Left ventricle myocardium inferior (tissue), 1 donor: Measurements from ENCODE around the gene SGCE. TPM values are rescaled to one million over a fixed set of nuclear protein-coding genes. Genes with fewer than 3 reads are reported as not detected.

Experiments used
- DNase-seq: peaks from one replicate; pipeline ENCODE4 v3.0.0-alpha.2; 2020
- H3K27ac ChIP-seq: fragments of 200-600 bp; replicated peaks from 2 replicates; pipeline ENCODE4 v1.8.0; 2021
- H3K27me3 ChIP-seq: fragments of 200-600 bp; 2 replicates; pipeline ENCODE4 v1.8.0; 2021; ENCODE audit warnings: low read depth
- H3K36me3 ChIP-seq: fragments of 200-600 bp; 2 replicates; pipeline ENCODE4 v1.8.0; 2021
- H3K4me1 ChIP-seq: fragments of 200-600 bp; 2 replicates; pipeline ENCODE4 v1.8.0; 2021
- H3K4me3 ChIP-seq: fragments of 200-600 bp; 2 replicates; pipeline ENCODE4 v1.8.0; 2021; ENCODE audit warnings: mild to moderate bottlenecking, moderate library complexity
- H3K9me3 ChIP-seq: fragments of 200-600 bp; replicated peaks from 2 replicates; pipeline ENCODE4 v1.8.0; 2021
- CTCF ChIP-seq: fragments of 200-600 bp; IDR thresholded peaks from 2 replicates; pipeline ENCODE4 v1.8.0; 2021; ENCODE audit warnings: antibody characterized with exemption, mild to moderate bottlenecking, borderline replicate concordance
- intact Hi-C: fragments of 100-400 bp; cut with micrococcal nuclease; formaldehyde crosslinking; loops from one replicate; pipeline ENCODE4 v1.11.0; 2022
- total RNA-seq: library from RNA; stranded (reverse); fragmentation: NEBNext Ultra II Directional; extraction: Animal tissue kit (Norgen Biotek cat#: 25700); gene quantifications from one replicate; pipeline ENCODE4 v1.2.1, GENCODE V29; 2021
- donor health status: DM: no; HTN: yes; CAD: no; lungs with severe emphysema.

Gene SGCE
- total RNA-seq, 1 donor from 2014 or later: 20.1 TPM

DNA sequence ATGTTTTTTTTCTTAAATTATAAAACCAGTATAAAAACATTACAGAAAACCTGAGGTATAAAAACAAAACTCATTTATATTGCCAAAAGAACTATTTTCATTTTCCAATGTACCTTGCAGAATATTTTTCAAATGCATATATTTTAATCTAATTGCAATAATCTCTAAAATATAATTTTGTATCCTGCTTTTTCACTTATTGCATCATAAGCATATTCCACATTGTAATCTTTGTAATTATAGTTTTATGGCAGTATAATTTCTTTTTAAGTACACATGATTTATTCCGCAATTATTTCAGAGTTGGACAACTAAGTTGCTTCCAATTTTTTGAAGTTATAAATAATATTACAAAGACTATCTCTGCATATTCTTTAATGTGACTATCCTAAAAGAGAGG, 43.7 kb downstream of the SGCE start:
- no peak overlapping the region for H3K4me3 ChIP-seq
- no peaks in the 10 kb centered on the region for H3K27me3 ChIP-seq
- TF ChIP-seq CTCF: no peak
- intact Hi-C loops: no loop called here
- no peak for DNase-seq
- peaks cover 5% of the 10 kb centered on the region for H3K36me3 ChIP-seq
- H3K27ac ChIP-seq: no peak overlapping the region
- H3K9me3 ChIP-seq: peaks cover 2% of the 10 kb centered on the region
- no peaks in the 10 kb centered on the region for H3K4me1 ChIP-seq

GRCh38 chr7:94609561-94609960, 46.4 kb downstream of the SGCE start:
- H3K4me1 ChIP-seq: no peaks in the 10 kb centered on the region
- intact Hi-C loops: no loop called here
- DNase-seq: no peak
- H3K9me3 ChIP-seq: peaks cover 14% of the 10 kb centered on the region
- H3K36me3 ChIP-seq: peaks cover 5% of the 10 kb centered on the region
- no peak for TF ChIP-seq CTCF
- no peaks in the 10 kb centered on the region for H3K27me3 ChIP-seq
- no peak overlapping the region for H3K4me3 ChIP-seq
- H3K27ac ChIP-seq: no peak overlapping the region

DNA sequence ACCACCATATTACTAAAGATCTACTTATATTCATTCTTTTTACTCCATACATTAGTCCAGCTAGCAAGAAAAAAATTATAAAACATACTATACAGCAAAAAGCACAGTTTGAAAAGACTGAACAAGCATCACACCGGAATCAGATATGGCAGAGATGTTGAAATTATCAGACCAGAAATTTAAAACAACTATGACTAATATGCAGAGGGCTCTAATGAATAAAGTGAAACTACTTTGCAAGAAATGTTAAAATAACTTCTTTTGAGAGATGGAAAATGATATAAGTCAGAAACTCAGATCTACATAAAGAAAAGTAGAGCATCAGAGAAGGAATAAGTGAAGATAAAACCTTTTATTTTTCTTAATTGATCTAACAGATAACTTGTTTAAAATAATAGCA, 50.9 kb downstream of the SGCE start:
- intact Hi-C loops: no loop called here
- H3K36me3 ChIP-seq: no peaks in the 10 kb centered on the region
- DNase-seq: no peak
- no peak overlapping the region for H3K4me3 ChIP-seq
- peaks cover 5% of the 10 kb centered on the region for H3K4me1 ChIP-seq
- H3K27ac ChIP-seq: no peak overlapping the region
- H3K27me3 ChIP-seq: no peaks in the 10 kb centered on the region
- peaks cover 14% of the 10 kb centered on the region for H3K9me3 ChIP-seq
- no peak for TF ChIP-seq CTCF

DNA sequence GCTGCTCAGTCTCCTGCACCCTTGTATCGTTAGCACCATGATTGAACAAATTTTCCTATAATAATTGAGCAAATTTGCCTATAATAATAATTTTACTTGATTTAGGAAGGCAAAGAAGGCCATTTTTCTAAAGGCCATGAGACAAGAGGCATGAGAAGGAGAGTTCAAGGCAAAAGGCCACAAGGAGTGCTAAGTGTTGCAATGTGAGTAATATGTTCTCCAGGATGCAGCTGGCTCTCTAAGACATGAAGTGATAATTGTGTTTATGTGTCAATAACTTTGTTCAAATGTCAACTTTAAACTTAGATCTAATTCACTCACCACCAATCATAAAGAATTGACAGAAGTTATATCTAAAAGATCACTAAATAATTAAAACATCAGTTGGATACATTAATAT, 53.8 kb downstream of the SGCE start:
- H3K4me3 ChIP-seq: no peak overlapping the region
- DNase-seq: no peak
- intact Hi-C loops: no loop called here
- peaks cover 5% of the 10 kb centered on the region for H3K4me1 ChIP-seq
- H3K9me3 ChIP-seq: peaks cover 11% of the 10 kb centered on the region
- H3K27ac ChIP-seq: no peak overlapping the region
- TF ChIP-seq CTCF: no peak
- H3K27me3 ChIP-seq: no peaks in the 10 kb centered on the region
- H3K36me3 ChIP-seq: no peaks in the 10 kb centered on the region

GRCh38 chr7:94600267-94600666, 55.7 kb downstream of the SGCE start:
- H3K4me1 ChIP-seq: peaks cover 5% of the 10 kb centered on the region
- no peak overlapping the region for H3K4me3 ChIP-seq
- H3K36me3 ChIP-seq: no peaks in the 10 kb centered on the region
- no peak for TF ChIP-seq CTCF
- intact Hi-C loops: no loop called here
- H3K27ac ChIP-seq: no peak overlapping the region
- H3K9me3 ChIP-seq: no peaks in the 10 kb centered on the region
- no peak for DNase-seq
- H3K27me3 ChIP-seq: no peaks in the 10 kb centered on the region

DNA sequence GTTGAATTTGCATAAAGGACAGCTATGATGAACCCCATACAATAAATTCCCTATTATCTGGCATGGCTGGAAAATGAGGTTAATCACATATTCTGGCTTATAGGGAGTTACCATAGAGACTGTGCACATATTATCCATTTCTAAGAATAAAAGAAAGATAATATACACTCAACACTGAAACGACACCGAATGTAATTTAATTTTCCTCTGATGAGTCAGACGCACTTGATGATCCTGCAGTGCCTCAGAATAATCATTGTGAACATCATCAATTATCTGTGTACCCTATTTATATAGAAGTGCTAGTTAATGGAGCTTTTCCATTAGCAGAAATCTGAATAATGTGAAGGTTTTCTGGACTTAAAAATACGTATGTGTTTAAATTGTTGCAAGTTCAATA, 60.2 kb downstream of the SGCE start:
- no peaks in the 10 kb centered on the region for H3K4me1 ChIP-seq
- no peak overlapping the region for H3K27ac ChIP-seq
- no peak overlapping the region for H3K4me3 ChIP-seq
- no peaks in the 10 kb centered on the region for H3K27me3 ChIP-seq
- intact Hi-C loops: no loop called here
- H3K36me3 ChIP-seq: peaks cover 2% of the 10 kb centered on the region
- no peak for TF ChIP-seq CTCF
- no peaks in the 10 kb centered on the region for H3K9me3 ChIP-seq
- DNase-seq: no peak
